ENCODE measurements around the gene THSD1.

- no peak for TF ChIP-seq YY1 (IDR thresholded peaks at IDR 0.05; ENCODE audit: insufficient read depth, insufficient read length)
- TF ChIP-seq SUZ12 (IDR thresholded peaks at IDR 0.05; ENCODE audit: extremely low read depth, insufficient read depth, insufficient read length) = no peak
These were observed 48.5 kb upstream of the THSD1 start for GRCh38 chr13:52454459-52454819.

Measured in NT2/D1 (cell line).